Right cardiac atrium (tissue), 5 donors: Measurements from ENCODE around the gene COG2. TPM values are rescaled to one million over a fixed set of nuclear protein-coding genes. Genes with fewer than 3 reads are reported as not detected.
"Not testable (repeated sequence)": the region's sequence is repeated elsewhere in the genome, so short reads cannot be mapped to it uniquely, and the experiment has no call there.

Source experiments
- ATAC-seq, 2 donors: fragments of 200-7000 bp; cut with Tn5 transposase; one replicate each; pipeline versions ENCODE4 v1.8.0 to v1.9.1; 2020; ENCODE audit warnings: moderate library complexity in 2 of 2, mild to moderate bottlenecking in 1 of 2
- DNase-seq, 3 donors: peaks; one replicate each; pipeline ENCODE4 v3.0.0-alpha.2; 2020
- H3K27ac ChIP-seq: one replicate; pipeline ENCODE4 v1.5.1; 2013; ENCODE audit warnings: mild to moderate bottlenecking, low read length, control low read depth, moderate library complexity
- H3K27me3 ChIP-seq: one replicate; pipeline ENCODE4 v1.6.1; 2013; ENCODE audit not compliant: control insufficient read depth, insufficient read depth
- H3K4me1 ChIP-seq: one replicate; pipeline ENCODE4 v1.6.1; 2013; ENCODE audit warnings: low read length; ENCODE audit not compliant: control insufficient read depth, insufficient read depth
- H3K4me3 ChIP-seq: one replicate; pipeline ENCODE4 v1.5.1; 2013; ENCODE audit warnings: low read length, control low read depth
- H3K9me3 ChIP-seq: one replicate; pipeline ENCODE4 v1.6.1; 2013; ENCODE audit warnings: low read length; ENCODE audit not compliant: control insufficient read depth
- WGBS: extraction: QIAGEN DNeasy Blood & Tissue Kit; methylation state at CpG from one replicate; pipeline ENCODE4 v1.1.7; 2013; 5-methylcytosine and 5-hydroxymethylcytosine counted together
- intact Hi-C, 4 donors: fragments of 100-400 bp; cut with DNase I; formaldehyde crosslinking; loops; one replicate each; pipeline versions ENCODE4 v1.11.0 to v1.14.0; 2022 to 2023
- polyA plus RNA-seq: library from polyadenylated mRNA; stranded (reverse); fragments of 200-250 nt; gene quantifications from one replicate; pipeline ENCODE4 v1.2.3, GENCODE V29; 2013
- total RNA-seq, 4 donors: library from RNA; stranded (reverse); fragmentation: NEBNext Ultra II Directional; extraction: Animal tissue kit (Norgen Biotek cat#: 25700); gene quantifications; one replicate each; pipeline ENCODE4 v1.2.1, GENCODE V29; 2021
- donor health status: healthy with polysubstance abuse.
- donor health status: DM: no; HTN: yes; CAD: no.
- donor health status: DM: no; HTN: no; CAD: no.
- donor health status: DM: no; HTN: yes; CAD: no; lungs with severe emphysema.
- donor health status: DM: yes; HTN: yes; CAD: no.

The COG2 gene
- total and polyA plus RNA-seq, 5 donors, result 19.4 to 43.9 (median 39.2) TPM

- DNase-seq (no peak), ATAC-seq (no peak)
- intact Hi-C loops, result no loop called here
- Histone ChIP-seq H3K9me3 (no peaks in the 10 kb centered on the region), H3K4me1 (peaks cover 4% of the 10 kb centered on the region), H3K4me3 (no peak overlapping the region), H3K27me3 (no peaks in the 10 kb centered on the region), H3K27ac (no peak overlapping the region)
- WGBS, result 86% methylated on average over 3 of the region's 3 CpGs
Measured at GRCh38 chr1:230715510-230715909, 73.2 kb downstream of the COG2 start.

GRCh38 chr1:230716453-230716852 lies 74.2 kb downstream of the COG2 start:
- DNase-seq, intact Hi-C loops, H3K27me3 ChIP-seq, H3K27ac ChIP-seq, H3K4me1 ChIP-seq, H3K4me3 ChIP-seq, ATAC-seq, H3K9me3 ChIP-seq: not testable (repeated sequence)
- WGBS, result 69% methylated on average over 3 of the region's 3 CpGs

GRCh38 chr1:230717251-230717650 lies 75.0 kb downstream of the COG2 start:
- WGBS, result 84% methylated on average over 1 of the region's 1 CpG
- no peak for DNase-seq

GRCh38 chr1:230721849-230722522 lies 79.7 kb downstream of the COG2 start:
- DNase-seq, H3K9me3 ChIP-seq, ATAC-seq, H3K27ac ChIP-seq, H3K4me3 ChIP-seq, intact Hi-C loops, H3K4me1 ChIP-seq, H3K27me3 ChIP-seq: not testable (repeated sequence)
- WGBS, result 90% methylated on average over 3 of the region's 3 CpGs

More at GRCh38 chr1:230717251-230717650, 75.0 kb downstream of the COG2 start:
- intact Hi-C loops, result no loop called here
- Histone ChIP-seq H3K4me3 (no peak overlapping the region), H3K27ac (no peak overlapping the region), H3K9me3 (no peaks in the 10 kb centered on the region), H3K27me3 (no peaks in the 10 kb centered on the region), H3K4me1 (peaks cover 4% of the 10 kb centered on the region)
- ATAC-seq, result no peak

- intact Hi-C loops, result no loop called here
- H3K9me3 ChIP-seq, result no peaks in the 10 kb centered on the region
- peak overlapping the region; percentile 62 for H3K27ac ChIP-seq
- peaks cover 5% of the 10 kb centered on the region for H3K4me1 ChIP-seq
- ATAC-seq (peak; percentile 77 to 91), DNase-seq (peak in 1 of 3 donors; percentile 50)
- WGBS, result 41% methylated on average over 6 of the region's 6 CpGs
- H3K4me3 ChIP-seq, result no peak overlapping the region
- H3K27me3 ChIP-seq, result no peaks in the 10 kb centered on the region
Measured at GRCh38 chr1:230725256-230726012, 83.2 kb downstream of the COG2 start.

- Histone ChIP-seq H3K27ac (peak overlapping the region; percentile 71), H3K4me3 (no peak overlapping the region), H3K27me3 (no peaks in the 10 kb centered on the region), H3K4me1 (peaks cover 8% of the 10 kb centered on the region), H3K9me3 (no peaks in the 10 kb centered on the region)
- intact Hi-C loops, result no loop called here
- DNase-seq, result peak in 2 of 3 donors; percentile 53 to 77
- peak; percentile 19 to 63 for ATAC-seq
- 24% methylated on average over 6 of the region's 6 CpGs for WGBS
Measured at GRCh38 chr1:230728710-230729392, 86.6 kb downstream of the COG2 start.

GRCh38 chr1:230730977-230731376 lies 88.7 kb downstream of the COG2 start:
- ATAC-seq, result peak; percentile 66 to 89
- intact Hi-C loops, result no loop called here
- Histone ChIP-seq H3K4me3 (no peak overlapping the region), H3K27ac (peak overlapping the region; percentile 67), H3K27me3 (no peaks in the 10 kb centered on the region), H3K9me3 (no peaks in the 10 kb centered on the region), H3K4me1 (peaks cover 6% of the 10 kb centered on the region)
- 21% methylated on average over 5 of the region's 5 CpGs for WGBS
- DNase-seq, result no peak

- intact Hi-C loops, result no loop called here
- Histone ChIP-seq H3K9me3 (no peaks in the 10 kb centered on the region), H3K4me3 (no peak overlapping the region), H3K4me1 (peaks cover 3% of the 10 kb centered on the region), H3K27me3 (no peaks in the 10 kb centered on the region), H3K27ac (no peak overlapping the region)
- 67% methylated on average over 2 of the region's 2 CpGs for WGBS
- ATAC-seq, result no peak
- no peak for DNase-seq
Measured at GRCh38 chr1:230735447-230735846, 93.2 kb downstream of the COG2 start.

- ATAC-seq, result no peak
- Histone ChIP-seq H3K4me1 (no peaks in the 10 kb centered on the region), H3K27me3 (no peaks in the 10 kb centered on the region), H3K4me3 (no peak overlapping the region), H3K9me3 (no peaks in the 10 kb centered on the region), H3K27ac (no peak overlapping the region)
- WGBS, result 96% methylated on average over 3 of the region's 3 CpGs
- no peak for DNase-seq
- intact Hi-C loops, result no loop called here
Measured at GRCh38 chr1:230737622-230738262, 95.5 kb downstream of the COG2 start.

- Histone ChIP-seq H3K27me3 (no peaks in the 10 kb centered on the region), H3K4me3 (no peak overlapping the region), H3K27ac (no peak overlapping the region), H3K9me3 (no peaks in the 10 kb centered on the region), H3K4me1 (no peaks in the 10 kb centered on the region)
- WGBS, result 92% methylated on average over 12 of the region's 12 CpGs
- no peak for ATAC-seq
- DNase-seq, result no peak
- intact Hi-C loops, result no loop called here
Measured at GRCh38 chr1:230739564-230740290, 97.4 kb downstream of the COG2 start.
